ENCODE measurements around the gene ACP3.
"Not testable (repeated sequence)": the region's sequence is repeated elsewhere in the genome, so short reads cannot be mapped to it uniquely, and the experiment has no call there.

The ACP3 gene

GRCh38 chr3:132354916-132355702, 37.9 kb downstream of the ACP3 start:
- no peak overlapping the region for H3K4me3 ChIP-seq (ENCODE audit: low read depth, low read length)
- DNase-seq (ENCODE audit: low read depth), result no peak
- no peak for TF ChIP-seq CTCF (IDR thresholded peaks at IDR 0.05; ENCODE audit: insufficient read depth, low read depth, low read length, missing control alignments)

GRCh38 chr3:132356568-132356967, 39.4 kb downstream of the ACP3 start:
- no peak for TF ChIP-seq CTCF (IDR thresholded peaks at IDR 0.05; ENCODE audit: insufficient read depth, low read depth, low read length, missing control alignments)
- DNase-seq (ENCODE audit: low read depth), result no peak
- H3K4me3 ChIP-seq (ENCODE audit: low read depth, low read length), result no peak overlapping the region

- DNase-seq (ENCODE audit: low read depth), result no peak
- no peak overlapping the region for H3K4me3 ChIP-seq (ENCODE audit: low read depth, low read length)
- no peak for TF ChIP-seq CTCF (IDR thresholded peaks at IDR 0.05; ENCODE audit: insufficient read depth, low read depth, low read length, missing control alignments)
These were observed 43.5 kb downstream of the ACP3 start for GRCh38 chr3:132360717-132361116.

- DNase-seq (ENCODE audit: low read depth), result no peak
- TF ChIP-seq CTCF (IDR thresholded peaks at IDR 0.05; ENCODE audit: insufficient read depth, low read depth, low read length, missing control alignments), result no peak
- no peak overlapping the region for H3K4me3 ChIP-seq (ENCODE audit: low read depth, low read length)
These were observed 45.1 kb downstream of the ACP3 start for GRCh38 chr3:132362329-132362728.

GRCh38 chr3:132368515-132368914, 51.3 kb downstream of the ACP3 start:
- no peak for TF ChIP-seq CTCF (IDR thresholded peaks at IDR 0.05; ENCODE audit: insufficient read depth, low read depth, low read length, missing control alignments)

GRCh38 chr3:132368962-132369361, 51.8 kb downstream of the ACP3 start:
- TF ChIP-seq CTCF (IDR thresholded peaks at IDR 0.05; ENCODE audit: insufficient read depth, low read depth, low read length, missing control alignments), result no peak
- no peak overlapping the region for H3K4me3 ChIP-seq (ENCODE audit: low read depth, low read length)
- DNase-seq (ENCODE audit: low read depth), result no peak

More at GRCh38 chr3:132368515-132368914, 51.3 kb downstream of the ACP3 start:
- H3K4me3 ChIP-seq (ENCODE audit: low read depth, low read length), result no peak overlapping the region
- DNase-seq (ENCODE audit: low read depth), result no peak

GRCh38 chr3:132376945-132377354, 59.7 kb downstream of the ACP3 start:
- DNase-seq (ENCODE audit: low read depth); H3K4me3 ChIP-seq (ENCODE audit: low read depth, low read length): not testable (repeated sequence)

Data from GM12865 (cell line).